NCI-H526 (cell line): ENCODE results near the gene TM2D1.

Experiments used
- DNase-seq, 2 experiments: peaks; one replicate each; lab custom pipeline; 2025; lab: John Stamatoyannopoulos, UW

The TM2D1 gene

GRCh38 chr1:61644303-61644702 lies 80.6 kb downstream of the TM2D1 start:
- no peak for DNase-seq

GRCh38 chr1:61642475-61643232 lies 82.3 kb downstream of the TM2D1 start:
- DNase-seq: no peak

- DNase-seq: peak; percentile 29 to 63
These were observed 83.2 kb downstream of the TM2D1 start for GRCh38 chr1:61641578-61642336.

- no peak for DNase-seq
These were observed 84.1 kb downstream of the TM2D1 start for GRCh38 chr1:61640531-61641530.

- no peak for DNase-seq
These were observed 85.2 kb downstream of the TM2D1 start for GRCh38 chr1:61639608-61640336.

GRCh38 chr1:61638911-61639605 lies 85.9 kb downstream of the TM2D1 start:
- DNase-seq: peak; percentile 73 to 81

GRCh38 chr1:61638296-61638695 lies 86.6 kb downstream of the TM2D1 start:
- DNase-seq: no peak

- DNase-seq: no peak
These were observed 87.5 kb downstream of the TM2D1 start for GRCh38 chr1:61637470-61637869.

- no peak for DNase-seq
These were observed 88.1 kb downstream of the TM2D1 start for GRCh38 chr1:61636814-61637213.

- DNase-seq: no peak
These were observed 88.6 kb downstream of the TM2D1 start for GRCh38 chr1:61636376-61636775.

- DNase-seq: no peak
These were observed 89.4 kb downstream of the TM2D1 start for GRCh38 chr1:61635557-61635956.

GRCh38 chr1:61631436-61631835 lies 93.5 kb downstream of the TM2D1 start:
- DNase-seq: no peak
